ENCODE measurements around the gene MYPOP.
"Not testable (repeated sequence)": the region's sequence is repeated elsewhere in the genome, so short reads cannot be mapped to it uniquely, and the experiment has no call there.

The MYPOP gene

GRCh38 chr19:45872095-45872919 lies 30.1 kb downstream of the MYPOP start:
- no peak for TF ChIP-seq CTCF (IDR thresholded peaks at IDR 0.05; ENCODE audit: insufficient read depth, low read depth, low read length, missing control alignments)
- no peak for DNase-seq (ENCODE audit: low read depth)

GRCh38 chr19:45870798-45871197 lies 31.6 kb downstream of the MYPOP start:
- H3K4me3 ChIP-seq (ENCODE audit: low read depth, low read length): no peak overlapping the region
- no peak for TF ChIP-seq CTCF (IDR thresholded peaks at IDR 0.05; ENCODE audit: insufficient read depth, low read depth, low read length, missing control alignments)
- DNase-seq (ENCODE audit: low read depth): no peak

More at GRCh38 chr19:45872095-45872919, 30.1 kb downstream of the MYPOP start:
- no peak overlapping the region for H3K4me3 ChIP-seq (ENCODE audit: low read depth, low read length)

- not testable (repeated sequence) for H3K4me3 ChIP-seq (ENCODE audit: low read depth, low read length); DNase-seq (ENCODE audit: low read depth)
Measured at GRCh38 chr19:45867241-45867640, 35.2 kb downstream of the MYPOP start.

GRCh38 chr19:45866400-45867176 lies 35.8 kb downstream of the MYPOP start:
- no peak overlapping the region for H3K4me3 ChIP-seq (ENCODE audit: low read depth, low read length)

GRCh38 chr19:45865269-45865948 lies 37.0 kb downstream of the MYPOP start:
- no peak overlapping the region for H3K4me3 ChIP-seq (ENCODE audit: low read depth, low read length)
- no peak for DNase-seq (ENCODE audit: low read depth)
- TF ChIP-seq CTCF (IDR thresholded peaks at IDR 0.05; ENCODE audit: insufficient read depth, low read depth, low read length, missing control alignments): no peak

More at GRCh38 chr19:45866400-45867176, 35.8 kb downstream of the MYPOP start:
- no peak for TF ChIP-seq CTCF (IDR thresholded peaks at IDR 0.05; ENCODE audit: insufficient read depth, low read depth, low read length, missing control alignments)
- no peak for DNase-seq (ENCODE audit: low read depth)

GRCh38 chr19:45864629-45865082 lies 37.8 kb downstream of the MYPOP start:
- no peak overlapping the region for H3K4me3 ChIP-seq (ENCODE audit: low read depth, low read length)
- TF ChIP-seq CTCF (IDR thresholded peaks at IDR 0.05; ENCODE audit: insufficient read depth, low read depth, low read length, missing control alignments): no peak
- DNase-seq (ENCODE audit: low read depth): no peak

Data from GM12865 (cell line).